ENCODE measurements around the gene FBRSL1.
"Not testable (repeated sequence)": the region's sequence is repeated elsewhere in the genome, so short reads cannot be mapped to it uniquely, and the experiment has no call there.

The FBRSL1 gene

DNA sequence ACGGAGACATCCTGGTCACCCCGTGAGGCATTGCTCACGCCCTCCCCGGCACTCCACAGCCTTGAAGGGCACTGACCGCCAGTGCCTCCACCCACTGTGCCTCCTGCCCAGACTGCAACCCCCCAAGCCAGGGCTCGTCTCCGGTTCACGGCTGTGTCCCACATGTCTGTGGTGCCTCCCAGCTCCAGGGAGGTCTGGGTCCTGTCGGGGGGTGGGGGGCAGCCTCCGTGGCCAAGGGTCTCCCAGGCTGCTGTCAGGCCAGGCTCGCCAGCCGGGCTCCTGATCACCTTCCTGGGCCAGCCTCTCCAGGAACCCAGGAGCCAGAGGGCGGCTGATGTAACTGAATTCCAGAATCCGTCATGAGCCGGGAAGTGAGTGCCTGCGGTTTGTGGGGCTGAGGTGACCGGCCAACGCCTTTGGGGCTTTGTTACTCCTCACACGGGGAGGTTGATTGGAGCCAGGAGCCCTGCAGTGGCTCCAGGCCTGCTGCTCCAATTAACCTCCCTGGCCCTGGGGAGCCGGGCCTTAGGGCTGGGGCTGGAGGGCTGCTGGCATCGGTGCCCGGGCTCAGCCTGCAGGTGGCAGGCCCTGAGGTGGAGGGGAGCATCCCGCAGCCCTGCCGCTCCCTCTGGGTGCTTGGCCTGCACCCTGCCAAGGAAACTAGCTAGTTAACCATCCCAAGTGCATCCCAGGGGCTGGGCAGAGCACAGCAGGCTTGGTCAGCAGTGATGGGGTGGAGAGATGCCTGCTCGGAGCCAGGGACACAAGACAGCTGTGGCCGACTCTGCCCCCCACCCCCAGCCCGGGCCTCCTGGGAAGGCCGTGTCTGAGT is 36.4 kb upstream of the FBRSL1 start:
- in situ Hi-C loops (cut with MboI; ENCODE audit: low sequenced_read_pairs): no loop called here

DNA sequence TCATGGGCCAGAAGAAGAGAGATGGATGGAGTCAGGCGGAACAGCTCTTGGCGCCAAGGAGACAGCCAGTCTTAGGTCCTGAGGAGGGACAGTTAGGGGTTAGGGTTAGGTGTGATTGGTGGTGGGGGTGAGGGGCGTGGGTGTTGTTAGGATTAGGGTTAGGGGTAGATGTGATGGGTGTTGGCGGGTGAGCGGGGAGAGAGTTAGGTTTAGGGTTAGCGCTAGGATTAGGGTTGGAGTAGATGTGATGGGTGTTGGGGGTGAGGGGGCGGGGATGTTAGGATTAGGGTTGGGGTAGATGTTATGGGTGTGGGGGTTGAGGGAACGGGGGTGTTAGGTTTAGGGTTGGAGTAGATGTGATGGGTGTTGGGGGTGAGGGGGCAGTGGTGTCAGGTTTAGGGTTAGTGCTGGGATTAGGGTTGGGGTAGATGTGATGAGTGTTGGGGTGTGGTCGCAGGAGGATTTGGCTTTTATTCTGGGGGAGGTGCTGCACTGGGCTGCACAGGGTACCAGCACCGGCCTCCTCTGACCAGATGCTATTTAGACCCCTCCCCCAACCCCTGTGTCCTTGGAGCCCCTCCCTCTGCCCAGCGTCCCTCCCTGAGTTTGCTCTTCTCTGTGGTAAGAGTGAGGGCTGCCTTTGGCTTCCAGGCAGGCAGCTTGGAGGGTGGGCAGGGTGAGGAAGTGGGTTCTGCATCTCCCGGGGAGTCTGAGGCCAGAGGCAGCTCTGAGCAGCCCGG is 35.6 kb upstream of the FBRSL1 start:
- in situ Hi-C loops (cut with MboI; ENCODE audit: low sequenced_read_pairs): no loop called here

DNA sequence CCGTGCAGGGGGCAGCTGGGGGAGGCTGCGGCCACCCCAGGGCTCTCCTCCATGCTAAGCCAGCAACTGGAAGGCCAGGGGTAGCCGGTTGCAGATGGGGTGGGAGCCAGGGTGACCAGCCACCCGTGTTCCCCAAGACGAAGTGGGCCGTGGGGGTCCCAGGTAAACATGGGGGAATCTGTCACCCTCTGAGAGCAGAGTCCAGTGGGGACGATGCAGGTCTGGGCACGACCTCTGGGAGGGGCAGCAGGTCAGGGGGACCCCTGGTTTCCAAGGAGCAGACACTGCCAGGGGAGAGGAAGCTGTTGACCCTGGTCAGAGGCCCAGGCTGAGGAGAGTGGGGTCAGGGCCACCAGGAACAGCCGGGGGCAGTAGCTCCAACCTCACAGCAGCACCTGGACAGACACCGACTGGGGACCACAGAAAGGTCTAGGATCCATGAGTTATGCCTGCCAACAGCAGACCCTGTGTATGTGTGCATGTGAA is 35.0 kb upstream of the FBRSL1 start:
- in situ Hi-C loops (cut with MboI; ENCODE audit: low sequenced_read_pairs): no loop called here

DNA sequence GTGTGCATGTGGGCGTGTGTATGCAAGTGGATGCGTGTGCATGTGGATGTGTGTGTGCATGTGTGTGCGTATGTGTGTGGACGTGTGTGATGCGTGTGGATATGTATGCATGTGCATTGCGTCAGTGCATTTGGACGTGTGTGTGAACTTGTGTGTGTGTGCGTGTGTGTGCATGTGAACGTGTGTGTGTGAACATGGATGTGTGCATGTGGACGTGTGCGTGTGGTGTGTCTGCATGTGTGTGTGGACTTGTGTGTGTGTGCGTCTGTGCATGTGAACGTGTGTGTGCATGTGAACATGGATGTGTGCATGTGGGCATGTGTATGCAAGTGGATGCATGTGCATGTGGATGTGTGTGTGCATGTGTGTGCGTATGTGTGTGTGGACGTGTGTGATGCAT is 34.4 kb upstream of the FBRSL1 start:
- in situ Hi-C loops (cut with MboI; ENCODE audit: low sequenced_read_pairs): no loop called here

DNA sequence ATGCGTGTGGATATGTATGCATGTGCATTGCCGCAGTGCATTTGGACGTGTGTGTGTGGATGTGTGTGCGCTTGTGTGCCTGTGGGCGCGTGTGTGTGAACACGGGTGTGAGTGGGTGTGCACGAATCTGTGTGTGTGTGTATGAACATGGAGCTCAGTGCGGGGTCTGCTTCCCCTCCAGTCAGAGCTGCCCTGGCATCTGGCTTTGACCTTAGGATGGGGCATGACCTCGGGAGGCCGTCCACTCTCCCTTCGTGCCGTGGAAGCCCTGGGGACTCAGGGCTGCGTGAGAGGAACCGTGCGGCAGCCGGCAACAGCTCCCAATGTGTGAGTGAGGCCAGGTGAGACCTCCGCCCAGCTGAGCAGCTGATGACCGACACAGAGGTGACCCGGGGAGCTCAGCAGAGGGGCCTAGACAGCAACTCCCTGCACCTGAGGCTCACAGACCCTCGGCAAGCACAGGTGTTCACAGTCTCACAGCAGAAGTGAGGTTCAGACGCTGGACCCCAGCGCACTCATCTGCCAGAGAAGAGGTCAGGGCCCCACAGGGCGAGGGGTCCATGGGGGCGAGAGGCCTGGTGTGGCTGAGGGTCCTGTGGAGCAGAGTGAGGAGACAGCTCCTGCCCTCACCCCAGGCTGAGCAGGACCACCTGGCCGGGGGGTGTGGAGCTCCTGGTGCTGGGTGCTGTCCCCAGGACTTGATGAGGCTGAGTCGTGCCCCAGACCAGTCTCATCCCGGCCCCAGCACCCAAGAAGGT is 33.6 kb upstream of the FBRSL1 start:
- in situ Hi-C loops (cut with MboI; ENCODE audit: low sequenced_read_pairs): no loop called here

DNA sequence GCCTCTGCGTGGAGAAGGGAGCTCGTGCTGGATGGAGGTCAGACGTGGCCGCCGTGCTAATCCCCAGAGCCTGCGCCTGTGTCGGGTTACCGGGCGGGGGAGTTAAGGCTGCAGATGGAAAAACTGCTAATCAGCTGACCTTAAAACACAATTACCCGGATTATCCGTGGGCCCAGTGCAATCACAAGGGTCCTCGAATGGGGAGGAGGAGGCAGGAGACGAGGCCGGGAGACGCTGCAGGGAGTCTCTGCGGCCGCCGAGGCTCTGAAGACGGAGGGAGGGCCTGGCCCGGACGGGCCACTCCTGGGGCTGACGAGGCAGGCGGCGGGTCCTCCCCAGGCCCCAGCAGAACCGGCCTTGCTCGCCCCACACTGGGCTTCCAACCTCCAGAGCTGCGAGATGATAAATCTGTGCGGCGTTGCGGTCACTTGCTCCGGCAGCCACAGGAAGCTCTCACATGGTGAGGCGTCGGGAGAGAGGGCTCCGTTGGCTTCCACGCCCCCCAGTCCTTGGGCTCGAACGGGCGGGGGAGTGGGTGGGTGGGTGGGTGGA is 32.9 kb upstream of the FBRSL1 start:
- in situ Hi-C loops (cut with MboI; ENCODE audit: low sequenced_read_pairs): no loop called here

DNA sequence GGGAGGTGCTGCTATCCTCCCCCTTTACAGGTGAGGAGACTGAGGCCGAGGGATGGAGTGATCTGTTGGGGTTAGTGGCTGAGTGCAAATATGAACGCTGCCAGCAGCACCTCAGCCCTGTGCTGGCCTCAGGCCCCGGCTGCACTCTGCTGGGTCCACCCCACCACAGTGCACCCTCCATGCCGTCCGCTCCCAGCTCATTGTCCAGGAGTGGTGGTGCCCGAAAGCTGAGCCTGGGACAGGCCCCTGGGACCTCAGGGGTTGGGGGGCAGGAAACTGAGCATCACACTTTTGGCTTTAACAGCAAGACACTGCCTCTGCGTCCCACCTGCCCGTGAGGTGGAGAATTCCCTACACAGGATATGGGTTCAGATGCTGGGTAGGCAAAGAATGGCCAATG is 31.5 kb upstream of the FBRSL1 start:
- in situ Hi-C loops (cut with MboI; ENCODE audit: low sequenced_read_pairs): no loop called here

DNA sequence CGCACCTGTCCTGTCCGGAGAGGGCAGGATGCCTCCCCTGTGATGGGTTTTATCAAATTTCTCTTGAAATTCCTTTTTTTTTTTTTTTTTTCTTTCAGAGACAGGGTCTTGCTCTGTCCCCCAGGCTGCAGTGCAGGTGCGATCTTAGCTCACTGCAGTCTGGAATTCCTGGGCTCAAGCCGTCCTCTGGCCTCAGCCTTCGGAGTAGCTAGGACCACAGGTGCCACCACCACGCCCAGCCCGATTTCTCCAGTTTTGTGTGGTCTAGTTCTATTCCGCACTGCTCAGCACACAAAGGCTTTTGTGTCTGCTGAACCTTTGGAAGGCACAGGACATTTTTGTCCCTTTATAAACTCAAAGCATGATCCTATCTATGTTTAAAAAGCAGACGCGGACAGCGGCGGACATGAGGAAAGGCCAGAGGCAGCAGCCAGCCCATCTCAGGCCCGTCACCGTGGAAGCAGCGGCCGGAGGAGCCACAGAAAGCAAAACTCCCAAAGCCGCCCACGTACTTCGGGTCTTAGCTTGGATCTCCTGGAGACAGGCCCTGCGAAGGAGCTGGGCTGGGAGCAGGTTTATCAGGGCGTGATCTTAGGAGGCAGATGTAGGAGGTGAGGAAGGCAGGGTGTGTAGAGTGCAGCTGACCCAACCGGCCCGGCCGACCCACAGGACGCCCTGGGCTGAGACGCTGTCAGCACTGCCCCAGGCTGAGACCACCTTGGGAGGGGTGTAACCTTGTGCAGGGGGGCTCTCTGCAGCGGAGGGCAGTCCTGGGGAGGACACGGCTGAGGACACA is 30.9 kb upstream of the FBRSL1 start:
- in situ Hi-C loops (cut with MboI; ENCODE audit: low sequenced_read_pairs): no loop called here

DNA sequence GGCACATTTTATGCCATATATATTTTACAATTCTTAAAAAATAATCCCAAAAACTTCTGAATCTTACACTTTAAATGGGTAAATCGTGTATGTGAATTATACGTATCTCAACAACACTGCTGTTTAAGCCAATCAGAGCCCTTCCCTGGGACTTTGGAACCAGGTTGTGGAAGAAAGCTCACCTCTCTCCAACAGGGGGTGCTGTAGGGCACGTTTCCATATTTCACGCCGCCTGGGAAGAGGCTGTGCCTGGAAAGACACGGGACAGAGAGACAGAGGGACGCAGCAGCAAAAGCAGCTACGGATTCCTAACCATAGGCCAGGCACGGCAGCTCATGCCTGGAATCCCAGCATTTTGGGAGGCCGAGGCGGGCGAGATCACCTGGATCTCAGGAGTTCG is 29.4 kb upstream of the FBRSL1 start:
- in situ Hi-C loops (cut with MboI; ENCODE audit: low sequenced_read_pairs): no loop called here

DNA sequence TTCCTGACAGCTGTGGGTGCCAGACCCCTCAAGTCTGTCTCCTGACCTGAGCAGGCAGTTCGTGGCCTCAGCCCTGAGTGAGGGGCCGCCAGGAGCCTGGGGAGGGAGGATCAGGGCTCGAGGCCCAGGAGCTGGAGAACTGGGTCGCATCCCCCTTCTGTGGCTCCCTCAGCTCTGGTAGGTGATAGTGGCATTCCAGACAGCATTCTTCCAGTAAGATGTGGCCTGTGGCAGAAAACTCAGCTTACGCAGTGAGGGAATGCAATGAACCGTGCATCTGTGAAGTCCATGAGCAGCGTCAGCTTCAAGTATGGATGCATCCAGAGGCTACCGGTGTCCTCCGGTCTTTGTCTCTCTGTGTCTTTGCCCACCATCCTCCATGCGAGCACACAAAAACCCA is 28.4 kb upstream of the FBRSL1 start:
- in situ Hi-C loops (cut with MboI; ENCODE audit: low sequenced_read_pairs): no loop called here

DNA sequence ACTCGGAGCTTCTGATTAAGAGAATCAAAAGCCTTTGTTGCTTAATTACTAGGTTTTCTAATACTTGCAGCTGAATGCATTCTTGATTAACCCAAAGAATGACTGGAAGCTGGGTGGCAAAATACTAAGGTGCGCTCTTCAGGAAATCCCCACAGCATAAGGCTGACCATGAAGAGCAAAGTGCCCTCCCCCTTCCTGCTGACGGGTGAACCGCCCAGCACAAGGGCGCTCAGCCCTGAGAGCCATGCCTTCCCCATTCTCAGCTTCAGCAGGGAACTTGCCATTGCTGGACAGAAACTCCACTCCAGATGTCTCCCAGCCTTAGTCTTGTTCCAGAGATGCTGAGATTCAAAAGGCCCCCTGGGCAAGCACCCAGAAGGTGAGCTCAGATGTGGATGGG is 27.2 kb upstream of the FBRSL1 start:
- in situ Hi-C loops (cut with MboI; ENCODE audit: low sequenced_read_pairs): no loop called here

DNA sequence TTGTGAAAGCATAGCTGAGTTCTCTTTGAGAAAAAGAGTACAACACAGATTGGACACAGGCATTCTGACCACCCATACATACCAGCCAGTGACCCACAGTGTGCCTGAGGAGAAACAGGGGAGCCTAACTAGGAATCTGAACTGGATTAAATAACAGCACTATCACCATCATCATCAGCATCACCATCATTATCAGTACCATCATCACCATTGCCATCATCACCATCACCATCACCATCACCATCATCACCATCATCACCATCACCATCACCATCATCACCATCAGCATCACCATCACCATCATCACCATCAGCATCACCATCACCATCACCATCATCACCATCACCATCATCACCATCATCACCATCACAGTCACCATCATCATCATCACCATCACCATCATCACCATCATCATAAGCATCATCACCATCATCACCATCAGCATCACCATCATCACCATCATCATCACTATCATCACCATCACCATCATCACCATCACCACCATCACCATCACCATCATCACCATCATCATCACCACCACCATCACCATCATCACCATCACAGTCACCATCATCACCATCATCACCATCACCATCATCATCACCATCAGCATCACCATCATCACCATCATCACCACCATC is 26.5 kb upstream of the FBRSL1 start:
- in situ Hi-C loops (cut with MboI; ENCODE audit: low sequenced_read_pairs): not testable (repeated sequence)

DNA sequence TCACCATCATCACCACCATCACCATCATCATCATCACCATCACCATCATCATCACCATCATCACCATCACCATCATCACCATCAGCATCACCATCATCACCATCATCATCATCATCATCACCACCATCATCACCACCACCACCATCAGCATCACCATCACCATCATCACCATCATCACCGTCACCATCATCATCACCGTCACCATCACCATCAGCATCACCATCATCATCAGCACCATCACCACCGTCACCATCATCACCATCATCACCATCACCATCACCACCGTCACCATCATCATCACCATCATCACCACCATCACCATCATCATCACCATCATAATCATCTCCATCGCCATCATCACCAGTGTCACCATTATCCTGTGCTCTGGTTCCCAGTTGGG is 25.6 kb upstream of the FBRSL1 start:
- in situ Hi-C loops (cut with MboI; ENCODE audit: low sequenced_read_pairs): not testable (repeated sequence)

DNA sequence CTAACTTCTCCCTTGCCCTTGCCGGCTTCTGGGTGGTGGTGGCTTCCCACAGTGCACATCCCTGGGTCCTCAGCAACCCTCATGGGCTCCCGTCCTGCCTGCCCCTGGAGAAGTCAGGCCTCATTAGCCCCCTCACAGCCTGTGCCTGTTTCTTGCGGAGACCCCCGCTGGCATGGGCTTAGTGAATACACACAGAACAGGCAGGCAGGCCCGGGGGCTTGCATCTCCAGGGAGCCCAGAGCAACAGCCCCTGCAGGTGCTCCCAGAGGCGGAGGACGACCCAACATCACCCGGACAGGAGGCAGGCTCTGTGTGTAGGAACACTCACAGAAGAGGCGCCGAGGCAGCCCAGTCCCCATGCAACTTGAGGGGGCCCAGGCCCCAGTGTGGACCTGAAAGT is 25.1 kb upstream of the FBRSL1 start:
- in situ Hi-C loops (cut with MboI; ENCODE audit: low sequenced_read_pairs): no loop called here

DNA sequence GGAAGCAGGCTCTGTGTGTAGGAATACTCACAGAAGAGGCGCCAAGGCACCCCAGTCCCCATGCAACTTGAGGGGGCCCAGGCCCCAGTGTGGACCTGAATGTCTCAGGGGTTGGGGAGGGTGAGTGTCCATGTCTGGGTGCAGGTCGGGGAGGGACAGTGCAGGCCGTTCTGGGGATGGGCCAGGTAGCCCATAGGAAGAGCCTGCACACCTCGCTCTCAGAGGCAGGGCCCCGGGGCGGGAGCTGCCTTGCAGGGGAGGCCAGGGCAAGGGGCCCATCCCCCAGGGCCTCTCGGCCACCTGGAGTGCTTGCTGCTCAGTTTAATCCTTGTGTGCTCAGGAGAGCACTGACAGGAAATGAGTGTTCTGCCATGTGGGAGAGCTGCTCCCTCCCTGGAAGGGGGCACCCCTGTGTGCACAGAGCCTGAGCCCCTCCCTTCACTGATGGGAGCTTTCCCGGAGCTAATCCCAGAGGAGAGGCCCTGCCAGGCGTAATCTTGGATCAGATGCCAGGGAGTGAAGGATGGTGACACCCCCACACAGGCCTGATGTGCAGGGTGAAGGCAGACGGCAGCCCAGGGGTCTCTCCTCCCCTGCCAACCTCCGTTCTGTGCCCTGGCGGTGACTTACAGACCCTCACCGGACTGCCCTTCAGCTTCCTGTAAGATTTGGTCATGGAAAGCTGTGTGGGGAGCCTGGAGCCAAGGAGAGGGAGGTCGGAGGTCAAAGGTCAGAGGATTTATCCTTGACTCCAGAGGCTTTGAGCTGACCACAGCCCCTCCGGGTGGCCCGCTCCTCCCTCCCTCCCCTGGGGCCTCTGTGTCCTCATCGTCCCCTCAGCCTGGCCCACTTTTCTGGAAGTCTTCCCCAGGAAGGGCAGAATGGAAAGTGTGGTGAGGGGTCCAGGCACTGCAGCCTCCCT is 24.4 kb upstream of the FBRSL1 start:
- in situ Hi-C loops (cut with MboI; ENCODE audit: low sequenced_read_pairs): no loop called here

DNA sequence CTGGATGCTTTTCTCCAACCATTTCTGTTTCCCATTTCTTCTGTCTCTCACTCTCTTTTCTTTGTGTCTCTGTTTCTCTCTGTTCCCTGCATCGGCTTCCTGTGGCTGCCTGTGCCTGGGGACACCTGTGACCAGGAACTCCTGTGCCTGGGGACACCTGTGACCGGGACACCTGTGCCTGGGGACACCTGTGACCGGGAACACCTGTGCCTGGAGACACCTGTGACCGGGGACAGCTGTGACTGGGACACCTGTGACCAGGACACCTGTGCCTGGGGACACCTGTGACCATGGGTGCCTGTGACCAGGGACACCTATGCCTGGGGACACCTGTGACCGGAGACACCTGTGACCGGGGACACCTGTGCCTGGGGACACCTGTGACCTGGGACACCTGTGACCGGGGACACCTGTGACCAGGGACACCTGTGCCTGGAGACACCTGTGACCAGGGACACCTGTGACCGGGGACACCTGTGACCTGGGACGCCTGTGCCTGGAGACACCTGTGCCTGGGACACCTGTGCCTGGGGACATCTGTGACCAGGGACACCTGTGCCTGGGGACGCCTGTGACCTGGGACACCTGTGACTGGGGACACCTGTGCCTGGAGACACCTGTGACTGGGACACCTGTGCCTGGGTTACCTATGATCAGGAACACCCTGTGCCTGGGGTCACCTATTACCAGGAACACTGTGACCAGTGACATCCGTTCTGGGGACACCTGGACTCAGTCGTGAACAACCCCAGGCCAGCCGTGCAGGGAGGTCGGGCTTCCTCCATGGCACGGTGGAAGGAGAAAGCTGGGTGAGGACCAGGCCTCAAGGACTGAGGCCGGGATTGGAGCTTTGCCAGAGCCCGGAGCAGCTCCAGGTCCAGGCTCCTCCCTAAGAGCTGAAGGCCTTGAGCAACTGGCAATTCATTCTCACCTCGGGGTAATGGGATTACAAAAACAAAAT is 23.4 kb upstream of the FBRSL1 start:
- in situ Hi-C loops (cut with MboI; ENCODE audit: low sequenced_read_pairs): no loop called here

DNA sequence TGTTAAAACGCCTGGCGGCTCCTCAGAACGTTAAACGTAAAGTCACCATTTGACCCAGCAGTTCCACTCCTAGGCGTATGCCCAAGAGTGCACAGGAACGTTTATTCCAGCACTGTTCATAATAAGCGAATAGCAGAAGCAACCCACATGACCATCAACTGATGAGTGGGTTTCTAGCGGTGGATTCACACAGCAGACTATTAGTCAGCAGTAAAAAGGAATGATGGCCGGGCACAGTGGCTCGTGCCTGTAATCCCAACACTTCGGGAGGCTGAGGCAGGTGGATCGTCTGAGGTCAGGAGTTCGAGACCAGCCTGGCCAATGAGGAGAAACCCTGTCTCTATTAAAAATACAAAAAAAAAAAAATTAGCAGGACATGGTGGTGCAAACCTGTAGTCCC is 22.4 kb upstream of the FBRSL1 start:
- in situ Hi-C loops (cut with MboI; ENCODE audit: low sequenced_read_pairs): no loop called here

DNA sequence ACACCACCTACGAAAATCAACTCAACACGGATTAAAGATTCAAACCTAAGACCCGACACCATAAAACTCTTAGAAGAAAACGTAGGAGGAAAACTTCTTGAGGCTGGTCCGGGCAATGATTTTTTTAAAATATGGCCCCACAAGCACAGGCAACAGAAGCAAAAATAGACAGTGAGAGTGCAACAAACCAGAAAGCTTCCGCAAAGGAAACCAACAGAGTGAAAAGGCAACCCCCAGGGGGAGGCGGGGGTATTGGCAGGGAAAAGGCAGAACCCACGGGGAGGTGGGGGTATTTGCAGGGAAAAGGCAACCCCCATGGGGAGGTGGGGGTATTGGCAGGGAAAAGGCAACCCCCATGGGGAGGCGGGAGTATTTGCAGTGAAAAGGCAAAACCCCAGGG is 20.5 kb upstream of the FBRSL1 start:
- in situ Hi-C loops (cut with MboI; ENCODE audit: low sequenced_read_pairs): no loop called here
